AG09319 (cell line): Measurements from ENCODE around the gene SYT17.

Source experiments
- DNase-seq: peaks from one replicate; pipeline ENCODE4 v3.0.0-alpha.2; 2010; ENCODE audit warnings: low read depth; ENCODE audit errors: extremely low read depth
- TF ChIP-seq, protein P1 (sequence below): IDR thresholded peaks from 2 replicates; pipeline ENCODE4 v1.5.1; 2011; ENCODE audit warnings: low read depth, mild to moderate bottlenecking, inconsistent platforms, low read length, moderate library complexity

The SYT17 gene

DNA sequence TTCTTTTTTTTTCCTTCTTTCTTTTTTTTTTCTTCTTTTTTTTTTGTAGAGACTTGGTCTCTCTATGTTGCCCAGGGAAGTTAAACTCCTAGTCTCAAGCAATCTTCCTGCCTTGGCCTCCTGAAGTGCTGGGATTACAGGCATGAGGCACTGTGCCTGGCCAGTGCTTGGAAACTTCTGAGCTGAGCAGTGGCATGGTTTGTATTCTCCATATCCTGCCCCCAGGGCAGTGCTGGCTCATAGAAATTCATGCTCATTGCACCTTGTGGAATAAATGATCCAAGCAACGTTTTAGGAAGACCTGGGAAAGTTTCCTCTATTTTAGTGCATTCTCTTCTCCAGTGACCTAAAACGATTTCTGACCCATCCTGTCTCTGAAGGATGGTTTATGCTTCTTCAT lies 16.7 kb upstream of the SYT17 start:
- no peak for DNase-seq
- TF ChIP-seq, protein P1, sequence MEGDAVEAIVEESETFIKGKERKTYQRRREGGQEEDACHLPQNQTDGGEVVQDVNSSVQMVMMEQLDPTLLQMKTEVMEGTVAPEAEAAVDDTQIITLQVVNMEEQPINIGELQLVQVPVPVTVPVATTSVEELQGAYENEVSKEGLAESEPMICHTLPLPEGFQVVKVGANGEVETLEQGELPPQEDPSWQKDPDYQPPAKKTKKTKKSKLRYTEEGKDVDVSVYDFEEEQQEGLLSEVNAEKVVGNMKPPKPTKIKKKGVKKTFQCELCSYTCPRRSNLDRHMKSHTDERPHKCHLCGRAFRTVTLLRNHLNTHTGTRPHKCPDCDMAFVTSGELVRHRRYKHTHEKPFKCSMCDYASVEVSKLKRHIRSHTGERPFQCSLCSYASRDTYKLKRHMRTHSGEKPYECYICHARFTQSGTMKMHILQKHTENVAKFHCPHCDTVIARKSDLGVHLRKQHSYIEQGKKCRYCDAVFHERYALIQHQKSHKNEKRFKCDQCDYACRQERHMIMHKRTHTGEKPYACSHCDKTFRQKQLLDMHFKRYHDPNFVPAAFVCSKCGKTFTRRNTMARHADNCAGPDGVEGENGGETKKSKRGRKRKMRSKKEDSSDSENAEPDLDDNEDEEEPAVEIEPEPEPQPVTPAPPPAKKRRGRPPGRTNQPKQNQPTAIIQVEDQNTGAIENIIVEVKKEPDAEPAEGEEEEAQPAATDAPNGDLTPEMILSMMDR, result no peak

DNA sequence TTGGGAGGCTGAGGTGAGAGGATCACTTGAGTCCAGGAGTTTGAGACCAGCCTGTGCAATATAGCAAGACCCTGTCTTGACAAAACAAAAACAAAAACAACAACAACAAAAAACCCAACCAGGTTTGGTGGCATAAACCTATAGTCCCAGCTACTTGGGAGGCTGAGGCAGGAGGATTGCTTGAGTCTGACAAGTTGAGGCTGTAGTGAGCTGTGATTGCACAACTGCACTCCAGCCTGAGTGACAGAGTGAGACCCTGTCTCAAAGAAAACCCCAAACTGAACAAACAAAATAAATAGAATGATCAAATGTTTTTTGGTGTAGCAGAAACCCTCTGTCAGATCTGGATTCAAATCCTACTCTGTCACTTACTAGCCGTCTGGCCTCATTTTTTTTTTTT lies 16.0 kb upstream of the SYT17 start:
- TF ChIP-seq, protein P1, result no peak
- DNase-seq, result no peak

DNA sequence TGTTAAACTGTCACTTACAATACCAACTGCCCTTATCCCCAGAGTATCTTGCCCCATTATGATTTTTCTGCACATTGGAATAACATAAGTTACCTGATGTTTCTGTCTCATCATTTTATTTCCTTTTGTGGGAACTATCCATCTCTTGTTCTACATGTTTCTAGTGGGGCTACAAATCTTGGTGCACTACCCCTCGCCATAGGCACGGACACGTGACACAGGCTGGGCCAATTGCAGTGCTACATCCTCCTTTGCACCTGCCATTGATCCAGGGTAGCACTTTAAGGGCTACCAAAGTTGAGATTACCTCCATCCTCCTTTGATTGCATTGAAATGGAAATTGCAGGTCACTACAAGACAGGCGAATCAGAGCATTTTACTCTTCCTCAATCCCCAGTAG lies 14.2 kb upstream of the SYT17 start:
- TF ChIP-seq, protein P1, result no peak
- DNase-seq, result no peak

DNA sequence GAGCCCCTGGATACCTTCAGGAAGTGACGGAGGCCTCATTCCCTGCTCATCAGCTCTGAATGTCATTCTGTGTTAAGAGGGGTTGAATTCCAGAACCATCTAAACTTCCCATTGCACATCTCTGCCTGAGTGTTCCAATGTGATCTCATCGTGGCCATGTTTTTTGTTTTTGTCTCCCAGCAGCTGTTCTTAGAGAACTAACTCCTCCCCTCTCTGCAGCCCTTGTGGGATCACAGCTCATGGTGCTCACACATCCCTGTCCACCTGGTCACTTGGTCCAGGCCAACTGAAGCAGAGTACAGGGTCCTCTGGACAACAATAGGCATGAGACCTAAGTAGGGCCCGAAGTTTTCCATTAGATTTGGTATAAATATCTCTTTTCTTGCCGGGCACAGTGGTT lies 6.0 kb upstream of the SYT17 start:
- TF ChIP-seq, protein P1, result no peak
- DNase-seq, result no peak

DNA sequence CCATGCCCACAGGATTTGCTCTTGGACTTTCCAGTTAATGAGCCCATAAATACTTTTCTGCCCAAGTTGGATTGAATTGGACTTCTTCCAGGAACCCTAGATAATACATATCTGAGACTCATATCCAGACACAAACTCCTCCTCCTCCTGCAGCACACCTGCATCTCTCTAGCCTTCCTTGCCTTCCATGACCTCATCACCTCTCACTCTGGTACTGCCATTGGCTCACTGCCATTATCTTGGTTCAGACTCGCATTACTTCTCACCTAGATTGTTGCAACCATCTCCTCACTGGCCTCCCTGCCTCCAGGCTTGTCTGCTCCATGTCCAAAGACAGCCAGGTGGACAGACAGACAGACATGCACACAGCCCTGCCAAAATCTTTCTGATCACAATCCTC lies 4.8 kb upstream of the SYT17 start:
- TF ChIP-seq, protein P1, result no peak
- DNase-seq, result no peak

DNA sequence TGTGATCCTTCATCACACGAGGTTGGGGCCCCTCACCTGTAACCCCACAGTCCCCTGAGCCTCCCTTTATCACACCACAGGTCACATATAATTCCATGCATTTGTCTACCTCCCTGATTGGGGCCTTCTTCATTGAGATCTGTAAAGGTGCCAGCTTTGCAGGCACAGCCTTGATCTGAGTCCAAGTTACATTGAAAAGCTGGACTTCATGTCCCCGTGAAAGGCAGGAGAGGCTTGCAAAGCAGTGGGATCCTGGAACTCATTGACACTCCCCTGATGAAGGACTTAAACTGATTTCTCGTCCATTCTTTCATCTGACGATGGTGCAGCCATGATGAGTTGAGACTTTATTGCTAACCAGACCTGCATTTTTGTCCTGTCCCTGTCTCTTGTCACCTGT lies 3.8 kb upstream of the SYT17 start:
- no peak for DNase-seq
- TF ChIP-seq, protein P1, result no peak

DNA sequence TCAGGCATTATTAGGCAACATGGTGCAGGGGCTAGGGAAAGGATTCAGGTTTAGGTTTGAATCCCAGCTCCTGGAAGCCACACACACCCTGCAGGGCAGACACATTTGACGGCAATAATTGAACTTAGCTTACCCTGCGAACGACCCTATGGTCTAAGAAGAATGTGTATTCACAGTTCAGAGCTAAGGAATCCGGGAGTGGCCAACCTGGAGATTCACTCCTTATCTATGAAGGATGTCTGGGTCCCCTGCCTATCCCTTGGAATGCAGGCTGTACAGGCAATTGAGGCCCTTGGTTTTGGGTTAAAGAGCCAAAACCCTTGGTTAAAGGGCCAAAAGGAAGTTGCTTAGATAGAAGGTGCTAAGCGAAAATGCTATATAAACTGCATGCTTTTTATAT lies 2.9 kb upstream of the SYT17 start:
- TF ChIP-seq, protein P1, result no peak
- DNase-seq, result no peak

DNA sequence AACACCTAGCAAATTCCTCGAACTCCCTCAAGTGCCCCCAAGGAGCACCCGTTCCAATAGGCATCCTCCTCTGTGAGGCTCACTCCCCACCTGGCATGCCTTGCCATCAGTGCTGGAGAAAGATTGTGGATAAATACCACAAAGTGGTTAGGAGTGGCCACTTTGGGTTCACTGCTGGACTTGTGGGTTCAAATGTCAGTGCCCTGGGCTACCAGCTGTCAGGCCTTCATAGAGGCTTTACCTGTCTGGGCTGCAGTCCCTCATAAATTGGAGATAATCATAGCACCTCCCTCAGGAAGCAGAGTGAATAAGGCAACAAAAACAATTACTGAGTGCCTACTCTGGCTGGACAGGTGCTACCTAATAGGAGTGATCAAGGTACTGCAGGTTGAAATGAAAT lies 1.5 kb upstream of the SYT17 start:
- TF ChIP-seq, protein P1, result no peak
- DNase-seq, result no peak
